Kidney glomerular epithelial cell (primary cell): Measurements from ENCODE around the gene PRKN.
"Not testable (repeated sequence)": the region's sequence is repeated elsewhere in the genome, so short reads cannot be mapped to it uniquely, and the experiment has no call there.

Source experiments
- DNase-seq: peaks from one replicate; lab custom pipeline; 2025; lab: John Stamatoyannopoulos, UW

PRKN gene

DNA sequence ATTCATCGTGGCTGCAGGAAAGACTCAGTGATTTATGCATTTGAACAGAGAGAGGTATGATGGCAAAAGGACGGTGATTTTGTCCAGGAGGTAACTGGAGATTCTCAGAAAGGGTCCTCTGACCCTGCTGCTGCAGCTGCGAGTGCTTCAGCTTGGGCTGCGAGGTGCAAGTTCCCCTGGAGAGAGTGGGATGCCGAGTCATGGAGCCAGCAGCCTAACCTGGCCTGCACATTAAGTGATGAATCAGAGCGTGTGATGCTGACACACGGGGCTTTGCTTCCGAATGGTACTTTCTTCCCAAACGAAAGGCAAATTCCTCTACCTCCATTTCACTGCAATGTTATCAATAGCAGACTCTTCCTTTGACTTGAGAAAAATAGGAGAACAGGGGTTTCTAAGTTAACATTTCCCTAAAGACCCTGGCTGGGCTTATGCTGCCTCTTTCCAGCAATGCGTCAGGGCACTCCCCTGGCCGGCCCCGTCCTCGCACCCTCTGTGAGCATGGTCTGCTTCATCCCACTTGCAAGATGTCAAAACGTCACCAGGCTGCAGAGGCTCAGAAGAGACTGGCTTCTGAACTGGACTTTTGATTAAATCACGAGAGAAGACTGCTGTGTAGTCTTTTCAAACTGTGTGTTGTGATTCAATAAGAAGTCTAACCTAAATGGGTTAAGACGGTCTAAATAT is 825.7 kb downstream of the PRKN start:
- DNase-seq, result no peak

DNA sequence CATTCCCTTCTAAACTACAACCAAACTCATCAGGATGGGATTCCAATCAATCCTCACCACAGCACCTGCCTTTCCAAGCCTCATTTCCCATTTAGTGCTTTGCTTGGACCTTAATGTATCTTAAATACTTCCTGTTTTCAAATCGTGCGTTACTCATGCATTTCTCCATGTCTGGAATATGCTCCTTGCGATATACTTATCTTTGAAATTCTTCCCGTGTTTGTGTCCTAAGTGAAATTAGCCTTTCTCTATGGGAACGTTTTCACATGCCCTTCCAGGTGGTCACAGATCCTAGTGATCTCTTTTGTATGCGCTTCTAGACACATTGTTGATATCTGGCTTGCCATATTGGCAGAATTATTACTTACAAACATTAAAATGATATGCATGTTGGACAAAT is 833.1 kb downstream of the PRKN start:
- no peak for DNase-seq

DNA sequence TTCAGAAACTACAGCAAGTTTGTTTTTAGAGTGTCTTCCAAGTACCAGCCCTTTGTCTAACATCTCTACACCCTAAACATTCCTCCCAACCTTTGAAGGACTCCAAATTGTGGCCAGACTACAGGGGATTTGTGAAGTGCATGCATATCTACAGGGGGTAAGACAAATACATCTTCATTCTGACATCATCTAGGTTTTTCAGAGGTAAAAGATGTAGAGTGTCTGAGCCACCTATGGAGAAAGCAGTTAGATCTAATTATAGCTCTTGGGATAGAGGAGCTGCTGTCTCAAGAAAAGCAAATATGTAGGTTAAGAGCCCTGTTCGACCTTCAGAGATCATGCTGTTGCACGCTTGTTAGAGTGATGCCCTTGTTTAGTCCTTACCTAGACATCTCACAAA is 836.0 kb downstream of the PRKN start:
- no peak for DNase-seq

DNA sequence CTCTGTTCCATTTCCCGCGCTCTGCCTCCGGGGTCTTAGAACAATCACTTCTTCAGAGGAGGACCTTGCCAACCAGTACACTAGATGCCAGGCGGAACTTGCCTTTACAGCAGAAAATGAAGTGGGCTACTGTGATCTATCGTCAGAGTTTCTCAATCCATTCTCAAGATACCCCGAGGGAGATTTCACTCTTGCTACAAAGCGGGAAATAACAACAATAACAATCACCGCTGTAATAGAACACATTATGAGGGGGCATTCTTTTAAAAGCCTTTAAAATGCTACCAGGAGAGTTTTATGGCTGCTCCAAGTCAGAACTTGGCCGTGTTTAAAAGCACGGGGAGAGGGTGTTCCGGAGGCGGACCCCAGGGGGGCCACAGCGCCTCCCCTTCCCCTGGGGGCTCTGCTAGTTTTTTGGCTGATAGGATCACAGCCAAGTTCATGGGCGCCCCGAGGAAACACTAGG is 836.7 kb downstream of the PRKN start:
- no peak for DNase-seq

DNA sequence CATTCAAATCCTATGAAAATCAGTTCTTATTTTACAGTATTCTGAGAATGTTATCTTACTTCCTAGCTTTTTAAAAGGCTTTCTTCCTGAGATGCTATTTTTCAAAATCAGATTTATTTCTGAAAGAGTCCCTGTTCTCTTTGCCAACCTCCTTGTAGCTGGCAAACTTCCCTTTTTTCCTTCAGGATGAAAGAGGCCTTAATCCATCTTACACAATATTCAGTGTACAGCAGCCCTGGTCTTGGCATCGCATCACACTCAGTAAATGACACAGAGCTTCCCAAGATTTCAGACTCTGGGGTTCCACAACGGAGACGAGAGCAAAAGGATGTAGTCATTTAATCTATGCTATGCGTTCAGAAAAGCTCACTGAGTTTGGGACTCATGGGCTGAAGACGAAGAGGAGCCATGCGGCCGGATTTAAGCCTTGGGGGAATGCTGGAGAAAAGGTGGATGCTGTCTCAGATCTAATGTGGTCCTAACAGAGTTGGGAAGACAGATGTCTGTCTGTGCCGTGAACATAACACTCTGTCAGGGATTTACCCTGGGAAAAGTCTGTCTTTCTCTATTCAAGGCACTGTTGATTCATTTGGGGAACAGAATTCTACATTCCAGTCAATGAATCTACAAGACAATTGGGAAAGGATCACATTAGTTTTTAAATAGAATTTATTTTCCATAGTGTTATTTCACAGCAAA is 837.3 kb downstream of the PRKN start:
- DNase-seq, result no peak

DNA sequence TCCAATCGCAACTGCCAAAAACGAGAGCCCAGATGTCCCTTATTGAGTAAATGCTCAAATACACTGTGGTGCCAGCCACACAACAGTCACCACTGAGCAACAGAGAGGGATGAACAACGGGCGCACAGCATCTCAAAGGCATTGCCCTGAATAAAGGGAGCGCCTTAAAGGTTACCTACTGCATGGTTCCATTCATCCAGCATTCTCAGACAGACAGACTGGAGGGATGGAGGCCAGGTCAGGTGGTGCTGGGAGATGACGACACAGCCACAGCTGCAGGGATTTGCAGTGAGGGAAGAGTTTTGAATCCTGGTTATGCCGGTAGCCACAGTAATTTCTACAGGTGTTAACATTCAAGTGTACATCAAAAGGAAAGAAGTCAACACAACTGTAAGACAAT is 838.2 kb downstream of the PRKN start:
- no peak for DNase-seq

DNA sequence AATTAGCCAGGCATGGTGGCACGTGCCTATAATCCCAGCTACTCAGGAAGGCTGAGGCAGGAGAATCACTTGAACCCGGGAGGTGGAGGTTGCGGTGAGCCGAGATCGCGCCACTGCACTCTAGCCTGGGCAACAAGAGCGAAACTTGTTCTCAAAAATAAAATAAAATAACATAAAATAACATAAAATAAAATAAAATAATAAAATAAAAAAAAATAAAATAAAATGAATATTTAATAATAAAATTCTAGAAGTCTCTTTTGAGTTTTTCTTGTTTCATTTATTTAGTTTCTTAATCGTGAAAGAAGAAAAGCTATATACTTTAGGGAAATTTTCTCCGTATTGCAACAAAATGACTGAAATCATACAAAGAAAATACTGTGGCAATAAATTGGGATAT is 841.0 kb downstream of the PRKN start:
- DNase-seq, result not testable (repeated sequence)

DNA sequence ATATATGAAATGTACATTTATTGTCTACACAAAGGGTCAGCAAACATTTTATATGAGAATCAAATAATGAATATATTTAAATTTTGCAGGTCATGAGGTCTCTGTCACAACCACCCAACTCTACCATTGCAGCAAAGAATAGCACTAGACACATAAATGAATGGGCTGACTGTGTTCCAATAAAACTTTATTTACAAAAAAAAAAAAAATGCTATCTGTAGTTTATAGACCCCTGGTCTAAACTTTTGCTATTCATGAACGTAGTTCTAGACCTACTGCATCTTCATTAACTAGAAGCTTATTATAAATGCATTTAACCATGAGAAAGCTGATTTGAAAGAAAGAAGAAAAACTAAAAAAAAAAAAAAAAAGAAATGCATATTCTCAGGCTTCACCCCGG is 842.8 kb downstream of the PRKN start:
- no peak for DNase-seq

DNA sequence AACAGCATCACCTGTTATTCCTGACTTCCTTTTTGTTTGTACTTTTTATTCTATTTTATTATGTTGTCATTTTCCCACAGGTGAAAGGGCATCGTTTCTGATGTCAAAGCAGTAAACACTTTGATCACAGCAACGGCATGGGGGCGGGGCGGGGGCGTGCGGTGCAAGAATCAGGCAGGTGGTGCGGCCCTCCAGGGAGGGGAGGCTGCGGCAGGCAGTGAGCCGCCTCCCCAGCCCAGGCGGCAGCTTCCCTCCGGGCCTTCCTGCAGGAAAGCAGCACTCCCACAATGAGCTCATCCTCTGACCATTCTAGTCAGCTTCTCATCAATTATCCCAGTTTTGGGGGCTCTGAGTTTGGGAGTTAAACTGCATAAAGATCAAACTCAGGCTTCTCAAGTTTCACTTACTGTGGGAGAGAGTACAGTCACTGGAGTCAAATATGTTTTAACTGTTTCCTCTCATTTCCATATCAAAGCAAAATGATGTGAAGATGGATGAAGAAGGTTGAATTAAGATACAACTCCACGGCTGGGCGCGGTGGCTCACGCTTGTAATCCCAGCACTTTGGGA is 845.3 kb downstream of the PRKN start:
- DNase-seq, result no peak

DNA sequence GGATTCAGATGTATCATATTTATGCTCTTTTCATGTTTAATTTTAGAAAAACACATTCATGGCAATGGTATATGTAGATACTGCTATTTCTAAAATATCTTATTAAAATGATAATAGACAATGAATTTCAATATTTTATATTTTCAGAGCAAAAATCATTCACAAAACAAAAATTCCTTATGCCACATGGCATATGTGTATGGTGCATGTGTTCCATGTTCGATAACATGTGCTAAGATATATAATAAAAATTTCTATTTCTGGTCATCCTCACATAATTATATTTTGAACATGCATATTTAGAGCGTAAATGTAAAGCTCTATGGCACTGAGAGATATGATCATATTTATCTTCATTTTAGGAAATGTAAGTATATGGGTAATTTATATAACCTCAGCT is 847.5 kb downstream of the PRKN start:
- DNase-seq, result no peak

DNA sequence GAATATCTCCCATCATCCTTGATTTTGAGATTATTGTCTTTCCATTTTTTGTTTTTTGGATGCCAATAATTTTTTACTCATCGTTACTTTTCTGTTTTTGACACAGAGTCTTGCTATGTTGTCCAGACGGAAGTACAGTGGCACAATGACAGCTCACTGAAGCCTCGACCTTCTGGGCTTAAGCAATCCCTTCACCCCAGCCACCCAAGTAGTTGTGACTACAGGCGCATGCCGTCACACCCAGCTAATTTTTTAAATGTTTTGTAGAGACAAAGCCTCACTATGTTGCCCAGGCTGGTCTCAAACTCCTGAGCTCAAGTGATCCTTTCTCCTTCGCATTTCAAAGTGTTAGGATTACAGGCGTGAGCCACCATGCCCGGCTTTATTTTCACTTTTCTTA is 851.3 kb downstream of the PRKN start:
- DNase-seq, result no peak

DNA sequence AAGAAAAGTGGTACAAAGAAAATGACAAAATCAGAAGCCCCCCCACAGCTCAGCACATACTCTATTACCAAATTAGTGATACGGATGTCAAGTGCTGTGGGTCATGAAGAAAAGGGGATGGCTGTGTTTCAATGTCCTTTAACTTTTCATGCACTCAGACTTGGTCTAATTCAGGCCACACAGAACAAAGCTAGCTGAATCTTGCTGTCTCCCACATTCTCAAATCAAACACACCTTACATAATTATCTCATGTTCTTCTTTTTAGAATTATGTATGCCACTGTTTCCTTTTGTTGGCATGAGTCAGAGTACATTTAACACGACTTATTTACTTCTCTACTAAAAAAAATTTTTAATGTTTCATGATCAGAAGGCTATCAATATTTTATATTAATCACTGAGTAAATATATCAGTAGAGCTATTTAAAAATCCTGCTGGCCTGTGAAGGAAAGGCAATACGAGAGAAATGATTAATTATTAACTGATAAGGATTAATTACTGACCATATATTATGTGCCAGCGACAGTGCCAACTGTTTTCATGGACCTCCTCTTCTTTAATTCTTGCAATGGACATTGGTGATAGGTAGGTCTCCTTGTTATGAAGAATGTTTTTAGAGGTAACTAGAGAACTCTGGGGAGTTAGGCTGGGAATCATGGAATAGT is 857.2 kb downstream of the PRKN start:
- no peak for DNase-seq

DNA sequence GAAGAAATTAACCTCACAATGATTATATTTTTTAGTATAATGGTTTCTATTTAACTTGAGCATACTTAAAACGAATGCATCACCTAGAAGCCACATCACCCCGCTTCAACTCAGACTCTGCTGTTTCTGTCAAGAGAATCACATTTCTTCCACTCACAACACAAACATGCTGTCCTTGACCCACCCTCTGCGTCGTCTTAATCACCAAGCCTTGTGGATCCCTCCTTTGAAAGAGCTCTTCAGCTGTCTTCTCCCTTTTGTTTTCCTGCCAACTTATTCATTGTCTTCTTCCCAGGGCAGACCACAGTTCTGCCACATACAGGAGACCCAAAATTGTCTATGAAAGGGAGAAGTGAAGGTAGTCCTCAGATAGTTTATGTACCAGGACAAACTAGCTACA is 858.1 kb downstream of the PRKN start:
- no peak for DNase-seq

DNA sequence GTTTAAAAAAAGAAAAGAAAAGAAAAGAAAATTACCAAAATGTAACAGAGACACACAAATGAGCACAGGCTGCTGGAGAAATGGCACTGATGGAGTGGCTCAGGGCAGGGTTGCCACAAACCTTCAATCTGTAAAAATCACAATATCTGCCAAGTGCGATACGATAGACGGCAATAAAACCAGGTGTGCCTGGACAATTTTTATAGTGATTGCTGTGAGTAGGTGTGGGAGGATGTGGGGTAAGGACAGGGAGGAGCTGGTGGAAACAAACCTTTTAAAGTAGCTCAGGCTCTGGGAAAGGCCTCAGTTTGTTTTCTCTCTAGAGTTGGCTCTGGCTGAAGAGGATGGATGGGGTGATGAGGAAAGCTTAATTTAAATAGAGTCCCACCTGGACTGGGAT is 861.0 kb downstream of the PRKN start:
- DNase-seq, result no peak

DNA sequence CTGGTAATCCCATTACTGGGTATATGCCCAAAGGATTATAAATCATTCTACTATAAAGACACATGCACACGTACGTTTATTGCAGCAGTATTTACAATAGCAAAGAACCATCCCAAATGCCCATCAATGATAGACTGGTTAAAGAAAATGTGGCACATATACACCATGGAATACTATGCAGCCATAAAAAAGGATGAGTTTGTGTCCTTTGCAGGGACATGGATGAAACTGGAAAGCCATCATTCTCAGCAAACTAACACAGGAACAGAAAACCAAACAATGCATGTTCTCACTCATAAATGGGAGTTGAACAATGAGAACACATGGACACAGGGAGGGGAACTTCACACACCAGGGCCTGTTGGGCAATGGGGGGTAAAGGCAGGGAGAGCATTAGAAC is 866.5 kb downstream of the PRKN start:
- not testable (repeated sequence) for DNase-seq

DNA sequence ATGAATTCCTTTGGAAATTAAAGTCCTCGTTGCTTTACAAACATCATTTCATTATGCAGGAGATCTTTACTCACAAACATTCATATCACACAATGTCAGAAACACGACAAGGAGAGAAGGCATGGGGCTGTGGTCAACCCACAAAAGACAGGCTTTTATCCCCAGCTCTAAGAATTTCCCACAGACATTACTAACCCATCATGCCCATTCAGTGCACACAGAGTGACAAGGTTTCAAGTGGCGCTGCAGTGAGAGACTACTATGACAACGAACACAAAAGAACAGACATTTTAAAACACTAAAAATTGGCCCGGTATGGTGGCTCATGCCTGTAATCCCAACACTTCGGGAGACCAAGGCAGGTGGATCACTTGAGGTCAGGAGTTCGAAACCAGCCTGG is 873.9 kb downstream of the PRKN start:
- DNase-seq, result no peak

DNA sequence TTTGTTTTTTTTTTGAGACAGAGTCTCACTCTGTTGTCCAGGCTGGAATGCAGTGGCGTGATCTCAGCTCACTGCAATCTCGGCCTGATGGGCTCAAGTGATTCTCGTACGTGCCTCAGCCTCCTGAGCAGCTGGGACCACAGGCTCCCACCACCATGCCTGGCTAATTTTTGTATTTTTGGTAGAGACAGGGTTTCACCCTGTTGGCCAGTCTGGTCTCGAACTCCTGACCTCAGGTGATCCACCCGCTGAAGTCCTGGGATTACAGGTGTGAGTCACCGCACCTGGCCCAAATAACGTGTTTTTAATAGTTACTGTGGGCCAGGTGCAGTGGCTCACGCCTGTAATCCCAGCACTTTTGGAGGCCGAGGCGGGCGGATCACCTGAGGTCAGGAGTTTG is 876.1 kb downstream of the PRKN start:
- DNase-seq, result not testable (repeated sequence)

DNA sequence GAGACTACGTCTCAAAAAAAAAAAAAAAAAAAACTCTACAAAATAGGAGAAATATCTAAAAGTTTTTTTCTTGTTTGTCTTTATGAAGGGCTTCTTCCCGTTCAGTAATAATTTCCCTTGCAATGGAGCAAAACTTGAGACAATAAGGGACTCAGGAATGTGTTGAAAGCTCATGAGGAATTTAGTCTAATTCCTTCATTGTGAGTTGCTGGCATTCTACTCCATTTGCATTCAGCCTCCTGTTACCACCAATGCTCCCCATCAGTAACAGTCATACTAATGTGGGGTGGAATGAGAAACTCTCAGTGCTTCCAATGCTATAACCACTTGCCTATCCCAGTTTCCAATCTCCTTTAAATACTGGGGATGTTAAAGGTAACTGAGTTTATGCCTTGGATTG is 877.0 kb downstream of the PRKN start:
- DNase-seq, result no peak

DNA sequence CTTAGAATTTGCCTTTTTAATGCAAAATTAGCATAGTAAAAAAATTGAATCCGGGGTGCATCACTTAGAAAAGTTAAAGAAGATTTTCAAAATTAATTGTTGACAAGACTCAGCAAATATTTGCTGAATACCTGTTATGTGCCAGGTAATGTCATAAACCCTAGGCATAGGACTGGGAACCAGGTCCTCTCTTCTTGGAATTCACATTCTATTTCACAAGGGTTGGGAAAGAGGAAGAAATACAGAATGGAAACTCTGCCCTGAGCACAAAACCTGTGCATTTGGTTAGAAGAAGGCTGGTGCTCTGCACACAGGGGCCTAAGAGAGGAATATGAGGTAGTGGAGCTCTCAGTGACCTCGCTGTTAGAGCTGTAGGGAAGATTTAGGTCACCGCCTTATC is 879.9 kb downstream of the PRKN start:
- no peak for DNase-seq

DNA sequence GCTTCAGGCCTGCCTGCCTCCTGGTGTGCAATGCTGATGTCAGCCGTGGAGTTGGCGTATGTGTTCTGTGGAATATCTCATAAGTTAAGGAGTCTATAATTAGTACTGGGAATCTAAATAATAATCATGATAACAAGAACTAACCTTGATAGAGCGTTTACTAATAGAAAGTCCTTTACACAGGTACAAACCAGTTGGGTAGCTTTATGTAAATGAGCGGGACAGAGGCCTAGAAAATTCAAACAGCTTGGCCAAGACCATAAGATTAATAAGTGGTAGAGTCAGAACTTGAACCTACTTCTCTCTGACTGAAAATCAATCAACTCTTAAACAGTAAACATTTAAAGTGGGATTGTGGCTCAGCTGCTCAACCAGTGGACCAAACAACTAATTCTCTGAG is 882.8 kb downstream of the PRKN start:
- DNase-seq, result no peak

DNA sequence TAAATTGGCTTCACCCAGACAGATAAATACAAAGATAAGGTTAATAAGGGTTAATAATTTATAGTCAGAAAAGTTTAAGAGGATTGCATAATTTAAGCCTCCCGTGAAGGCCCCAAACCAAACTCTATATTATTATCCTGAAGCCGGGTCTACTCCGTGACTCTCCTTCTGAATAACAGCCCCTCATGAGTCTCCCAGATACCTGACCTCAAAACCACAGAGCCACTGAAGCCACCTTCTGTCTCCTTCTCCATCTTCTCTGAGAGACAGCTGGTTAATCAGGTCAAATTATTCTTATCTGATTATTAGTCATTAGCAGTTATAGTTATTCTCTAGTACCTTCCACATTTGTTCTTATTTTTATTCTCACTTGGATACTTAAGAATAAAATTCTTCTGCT is 884.5 kb downstream of the PRKN start:
- no peak for DNase-seq

DNA sequence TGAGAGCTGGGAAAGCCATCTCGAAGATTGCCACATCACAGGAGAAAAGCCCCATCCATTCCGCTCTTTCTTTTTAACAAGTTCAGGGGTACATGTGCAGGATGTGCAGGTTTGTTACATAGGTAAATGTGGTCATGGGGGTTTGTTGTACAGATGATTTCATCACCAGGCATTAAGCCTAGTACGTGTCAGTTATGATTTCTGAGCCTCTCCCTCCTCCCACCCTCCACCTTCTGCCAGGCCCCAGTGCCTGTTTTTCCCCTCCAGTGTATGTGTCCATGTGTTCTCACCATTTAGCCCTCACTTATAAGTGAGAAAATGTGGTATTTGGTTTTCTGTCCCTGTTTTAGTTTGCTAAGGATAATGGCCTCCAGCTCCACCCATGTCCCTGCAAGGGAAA is 887.2 kb downstream of the PRKN start:
- DNase-seq, result no peak
